Pancreas (tissue), 10 donors: ENCODE measurements around the gene IL12RB1. TPM values are rescaled to one million over a fixed set of nuclear protein-coding genes. Genes with fewer than 3 reads are reported as not detected.
A peak's percentile ranks its signal among the peaks of the same experiment; 100 is the strongest.

Experiments used
- ATAC-seq, 4 donors: fragments of 200-7000 bp; cut with Tn5 transposase; one replicate each; pipeline versions ENCODE4 v1.8.0 to v1.9.1; 2020; ENCODE audit warnings: mild to moderate bottlenecking in 4 of 4, moderate library complexity in 4 of 4
- DNase-seq, 6 donors: peaks; one replicate each; pipeline ENCODE4 v3.0.0-alpha.2; 2020
- FAIRE-seq: peaks from 2 replicates; lab custom pipeline; 2012; peaks lifted over from hg19 to GRCh38; lab: Jason Lieb, UNC
- H3K27ac ChIP-seq, 4 donors: fragments of 200-600 bp; sonication (generic); 1 replicate in 3 of 4; 2 replicates in 1 of 4; pipeline versions ENCODE4 v1.5.0 to v1.8.0; 2020
- H3K27me3 ChIP-seq, 4 donors: fragments of 200-600 bp; one replicate each; pipeline ENCODE4 v1.8.0; 2021
- H3K36me3 ChIP-seq, 3 donors: fragments of 200-600 bp; sonication (generic) in 1 of 3; one replicate each; pipeline versions ENCODE4 v1.5.0 to v1.8.0; 2020 to 2021
- H3K4me1 ChIP-seq, 3 donors: fragments of 200-600 bp; one replicate each; pipeline ENCODE4 v1.8.0; 2021
- H3K4me3 ChIP-seq, 4 donors: fragments of 200-600 bp; sonication (generic) in 2 of 4; one replicate each; pipeline versions ENCODE4 v1.5.0 to v1.8.0; 2020 to 2021
- H3K9me3 ChIP-seq, 4 donors: fragments of 200-600 bp; one replicate each; pipeline ENCODE4 v1.8.0; 2021
- WGBS, 2 donors: extraction: QIAGEN DNeasy Blood & Tissue Kit; methylation state at CpG; one replicate each; pipeline ENCODE4 v1.1.7; 2013; 5-methylcytosine and 5-hydroxymethylcytosine counted together
- intact Hi-C, 3 donors: fragments of 100-400 bp; cut with DNase I; formaldehyde crosslinking; loops; one replicate each; pipeline versions ENCODE4 v1.11.1 to v1.14.2; 2022
- polyA plus RNA-seq, 2 donors: library from polyadenylated mRNA; stranded (reverse); fragments of 200-250 nt; gene quantifications; one replicate each; pipeline ENCODE4 v1.2.3, GENCODE V29; 2013
- total RNA-seq, 6 donors: library from RNA; stranded (reverse); fragmentation: NEBNext Ultra II Directional in 4 of 6; extraction: Animal tissue kit (Norgen Biotek cat#: 25700) in 4 of 6; gene quantifications; one replicate each; pipeline versions ENCODE4 v1.2.1 to v1.2.4, GENCODE V29; 2021 to 2023
- TF ChIP-seq, protein P1 (sequence below), 4 donors: fragments of 200-600 bp; sonication (generic) in 3 of 4; IDR thresholded peaks; one replicate each; pipeline versions ENCODE4 v1.5.0 to v1.8.0; 2021; ENCODE audit warnings: antibody characterized with exemption in 4 of 4
- donor health status: healthy with polysubstance abuse.
- donor health status: DM: no; HTN: no; CAD: no; lungs with moderate emphysema.
- donor health status: DM: no; HTN: no; CAD: no.
- donor health status: control.
- donor health status: control.
- donor health status: Bipolar disorder and iron deficiency.
- donor health status: DM: yes; HTN: yes; CAD: no.
- donor health status: DM: no; HTN: no; CAD: no.
- donor health status: DM: no; HTN: no; CAD: no.
- donor health status: DM: yes; HTN: yes; CAD: no.

The IL12RB1 gene
- total and polyA plus RNA-seq, 8 donors = 0.15 to 1.1 (median 0.40) TPM

DNA sequence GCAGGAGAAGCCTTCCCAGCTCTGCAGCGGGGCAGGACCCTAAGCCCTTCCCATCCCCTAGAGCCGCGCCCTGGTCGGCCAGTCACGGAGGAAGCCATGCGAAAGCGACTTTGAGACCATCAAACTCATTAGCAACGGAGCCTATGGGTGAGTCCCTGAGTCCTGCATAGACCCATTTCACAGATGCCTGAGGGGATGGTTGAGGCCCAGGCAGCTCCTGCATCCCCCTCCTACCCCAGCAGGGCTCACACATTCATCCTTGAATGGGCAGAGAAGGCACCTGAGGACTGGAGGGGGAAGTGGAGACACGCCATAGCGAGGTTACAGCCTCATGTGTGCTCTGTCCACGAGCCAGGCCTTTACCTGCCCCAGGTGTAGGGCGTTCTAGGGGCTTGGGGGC is 42.1 kb upstream of the IL12RB1 start:
- peak in 1 of 6 donors; percentile 13 for DNase-seq
- H3K4me1 ChIP-seq = no peaks in the 10 kb centered on the region
- no peak overlapping the region for H3K4me3 ChIP-seq
- H3K9me3 ChIP-seq = no peaks in the 10 kb centered on the region
- 94 to 95% methylated on average over 12 of the region's 12 CpGs for WGBS, 2 donors
- no peaks in the 10 kb centered on the region for H3K27me3 ChIP-seq
- ATAC-seq = no peak
- H3K27ac ChIP-seq = no peak overlapping the region
- TF ChIP-seq, protein P1, sequence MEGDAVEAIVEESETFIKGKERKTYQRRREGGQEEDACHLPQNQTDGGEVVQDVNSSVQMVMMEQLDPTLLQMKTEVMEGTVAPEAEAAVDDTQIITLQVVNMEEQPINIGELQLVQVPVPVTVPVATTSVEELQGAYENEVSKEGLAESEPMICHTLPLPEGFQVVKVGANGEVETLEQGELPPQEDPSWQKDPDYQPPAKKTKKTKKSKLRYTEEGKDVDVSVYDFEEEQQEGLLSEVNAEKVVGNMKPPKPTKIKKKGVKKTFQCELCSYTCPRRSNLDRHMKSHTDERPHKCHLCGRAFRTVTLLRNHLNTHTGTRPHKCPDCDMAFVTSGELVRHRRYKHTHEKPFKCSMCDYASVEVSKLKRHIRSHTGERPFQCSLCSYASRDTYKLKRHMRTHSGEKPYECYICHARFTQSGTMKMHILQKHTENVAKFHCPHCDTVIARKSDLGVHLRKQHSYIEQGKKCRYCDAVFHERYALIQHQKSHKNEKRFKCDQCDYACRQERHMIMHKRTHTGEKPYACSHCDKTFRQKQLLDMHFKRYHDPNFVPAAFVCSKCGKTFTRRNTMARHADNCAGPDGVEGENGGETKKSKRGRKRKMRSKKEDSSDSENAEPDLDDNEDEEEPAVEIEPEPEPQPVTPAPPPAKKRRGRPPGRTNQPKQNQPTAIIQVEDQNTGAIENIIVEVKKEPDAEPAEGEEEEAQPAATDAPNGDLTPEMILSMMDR (IDR thresholded peaks at IDR 0.05) = no peak
- H3K36me3 ChIP-seq = peaks cover 11 to 74% (median 21%) of the 10 kb centered on the region in 3 donors
- intact Hi-C loops = no loop called here
- FAIRE-seq = no peak

DNA sequence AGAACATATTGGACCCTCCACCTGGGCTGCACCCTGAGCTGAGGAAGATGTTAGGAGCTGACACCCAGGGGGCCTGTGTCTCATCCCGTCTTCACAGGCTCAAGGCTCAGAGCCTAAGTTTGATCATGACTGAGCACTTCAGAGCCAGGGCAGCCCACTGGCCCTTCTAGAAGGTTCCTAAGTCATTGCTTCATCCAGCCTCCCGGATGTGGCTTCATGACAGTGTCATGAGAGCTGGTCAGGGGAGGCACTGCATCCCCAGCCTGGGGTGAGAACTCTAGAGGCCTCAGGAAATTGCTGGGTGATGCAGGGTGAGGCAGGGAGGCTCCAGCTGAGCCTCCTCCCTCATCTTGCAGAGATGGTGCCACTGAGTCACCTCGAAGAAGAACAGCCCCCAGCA is 41.3 kb upstream of the IL12RB1 start:
- Histone ChIP-seq H3K27ac (no peak overlapping the region), H3K4me3 (no peak overlapping the region), H3K9me3 (no peaks in the 10 kb centered on the region), H3K27me3 (no peaks in the 10 kb centered on the region), H3K4me1 (no peaks in the 10 kb centered on the region), H3K36me3 (peaks cover 11 to 75% (median 26%) of the 10 kb centered on the region in 3 donors)
- TF ChIP-seq, protein P1 (IDR thresholded peaks at IDR 0.05) = no peak
- ATAC-seq (no peak), FAIRE-seq (no peak), DNase-seq (no peak)
- 82 to 89% methylated on average over 3 of the region's 3 CpGs for WGBS, 2 donors
- intact Hi-C loops = no loop called here

DNA sequence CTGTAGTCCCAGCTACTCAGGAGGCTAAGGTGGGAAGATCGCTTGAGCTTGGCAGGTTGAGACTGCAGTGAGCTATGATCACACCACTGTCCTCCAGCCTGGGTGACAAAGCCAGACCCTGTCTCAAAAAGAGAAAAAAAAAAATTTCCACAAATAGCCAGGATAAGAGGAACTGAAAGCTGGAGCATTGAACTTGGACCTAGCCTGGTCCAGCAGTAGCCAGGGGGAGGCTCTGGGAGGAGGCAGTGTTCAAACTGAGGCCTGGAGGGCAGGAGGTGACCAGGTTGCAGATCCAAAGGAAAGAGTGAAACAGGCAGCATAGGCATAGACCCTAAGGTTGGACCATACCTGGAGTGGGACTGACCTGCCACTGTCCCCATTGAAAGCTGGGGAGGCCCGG is 39.4 kb upstream of the IL12RB1 start:
- Histone ChIP-seq H3K36me3 (peaks cover 11 to 66% (median 21%) of the 10 kb centered on the region in 3 donors), H3K27ac (no peak overlapping the region), H3K9me3 (no peaks in the 10 kb centered on the region), H3K4me1 (no peaks in the 10 kb centered on the region), H3K27me3 (no peaks in the 10 kb centered on the region), H3K4me3 (no peak overlapping the region)
- FAIRE-seq = no peak
- DNase-seq = no peak
- TF ChIP-seq, protein P1 (IDR thresholded peaks at IDR 0.05) = no peak
- ATAC-seq = peak in 1 of 4 donors; percentile 26
- intact Hi-C loops = no loop called here
- 71 to 72% methylated on average over 2 of the region's 2 CpGs for WGBS, 2 donors

DNA sequence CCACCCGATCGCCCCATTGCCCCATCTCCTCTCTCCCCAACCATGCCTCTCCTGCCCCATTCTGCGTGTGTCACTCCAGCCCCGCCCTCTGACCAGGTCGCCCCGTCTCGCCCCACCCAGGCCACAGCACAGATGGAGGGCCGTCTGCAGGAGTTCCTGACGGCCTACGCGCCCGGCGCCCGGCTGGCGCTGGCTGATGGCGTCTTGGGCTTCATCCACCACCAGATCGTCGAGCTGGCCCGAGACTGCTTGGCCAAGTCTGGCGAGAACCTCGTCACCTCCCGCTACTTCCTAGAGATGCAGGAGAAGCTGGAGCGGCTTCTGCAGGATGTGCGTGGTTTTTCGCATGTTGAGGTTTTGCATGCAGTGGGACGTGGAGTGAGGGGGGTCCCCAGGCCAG is 37.1 kb upstream of the IL12RB1 start:
- ATAC-seq = no peak
- TF ChIP-seq, protein P1 (IDR thresholded peaks at IDR 0.05) = no peak

More for the DNA sequence above, 37.1 kb upstream of the IL12RB1 start:
- no peak for FAIRE-seq
- DNase-seq = no peak
- 86 to 90% methylated on average over 26 of the region's 26 CpGs for WGBS, 2 donors
- intact Hi-C loops = no loop called here
- Histone ChIP-seq H3K4me1 (peaks cover under 1 to 7% (median 5%) of the 10 kb centered on the region in 3 donors), H3K9me3 (no peaks in the 10 kb centered on the region), H3K4me3 (no peak overlapping the region), H3K36me3 (peaks cover 6 to 46% (median 11%) of the 10 kb centered on the region in 3 donors), H3K27me3 (no peaks in the 10 kb centered on the region), H3K27ac (no peak overlapping the region)
